Ishikawa (cell line): Measurements from ENCODE around the gene RBM42.

Experiments used
- EP300 ChIP-seq: IDR thresholded peaks from 2 replicates; pipeline ENCODE4 v1.6.1; 2012; ENCODE audit warnings: borderline replicate concordance
- RAD21 ChIP-seq: IDR thresholded peaks from 2 replicates; pipeline ENCODE4 v1.6.1; 2012; ENCODE audit warnings: low read depth
- TAF1 ChIP-seq: IDR thresholded peaks from 2 replicates; pipeline ENCODE4 v1.6.1; 2012; ENCODE audit warnings: low read depth, mild to moderate bottlenecking
- TF ChIP-seq, protein P1 (sequence below): IDR thresholded peaks from 2 replicates; pipeline ENCODE4 v1.6.1; 2012

- TF ChIP-seq RAD21, result no peak
- no peak for TF ChIP-seq EP300
- TF ChIP-seq TAF1, result no peak
- TF ChIP-seq, protein P1, sequence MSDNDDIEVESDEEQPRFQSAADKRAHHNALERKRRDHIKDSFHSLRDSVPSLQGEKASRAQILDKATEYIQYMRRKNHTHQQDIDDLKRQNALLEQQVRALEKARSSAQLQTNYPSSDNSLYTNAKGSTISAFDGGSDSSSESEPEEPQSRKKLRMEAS, result no peak
Observed at GRCh38 chr19:35641515-35642151, 12.8 kb downstream of the RBM42 start, which contains the start of gene ETV2.
